Endometrial microvascular endothelial cells (primary cell): ENCODE data around the gene PWWP2B. TPM values are rescaled to one million over a fixed set of nuclear protein-coding genes. Genes with fewer than 3 reads are reported as not detected.

Source experiments
- in situ Hi-C: cut with HindIII; loops from 2 replicates; pipeline ENCODE4 v1.10.0; 2017; ENCODE audit warnings: low sequenced_read_pairs, low pct_unique_long_range_greater_than_20kb; ENCODE audit errors: inconsistent ontology term
- total RNA-seq: library from RNA; depleted of rRNA; stranded (reverse); fragments of >200 nt; gene quantifications from one replicate; pipeline ENCODE4 v1.2.3, GENCODE V29; 2015; ENCODE audit errors: inconsistent ontology term

The PWWP2B gene
- total RNA-seq, 1 donor from 2014 or later = 4.9 TPM

- in situ Hi-C loops = no loop called here
Observed at GRCh38 chr10:132436861-132437410, 39.9 kb downstream of the PWWP2B start.

- in situ Hi-C loops = no loop called here
Observed at GRCh38 chr10:132437541-132437950, 40.5 kb downstream of the PWWP2B start.

- in situ Hi-C loops = no loop called here
Observed at GRCh38 chr10:132438091-132439024, 41.4 kb downstream of the PWWP2B start.

- in situ Hi-C loops = no loop called here
Observed at GRCh38 chr10:132439025-132439388, 42.0 kb downstream of the PWWP2B start.

GRCh38 chr10:132439424-132440163, 42.6 kb downstream of the PWWP2B start:
- in situ Hi-C loops = no loop called here

DNA sequence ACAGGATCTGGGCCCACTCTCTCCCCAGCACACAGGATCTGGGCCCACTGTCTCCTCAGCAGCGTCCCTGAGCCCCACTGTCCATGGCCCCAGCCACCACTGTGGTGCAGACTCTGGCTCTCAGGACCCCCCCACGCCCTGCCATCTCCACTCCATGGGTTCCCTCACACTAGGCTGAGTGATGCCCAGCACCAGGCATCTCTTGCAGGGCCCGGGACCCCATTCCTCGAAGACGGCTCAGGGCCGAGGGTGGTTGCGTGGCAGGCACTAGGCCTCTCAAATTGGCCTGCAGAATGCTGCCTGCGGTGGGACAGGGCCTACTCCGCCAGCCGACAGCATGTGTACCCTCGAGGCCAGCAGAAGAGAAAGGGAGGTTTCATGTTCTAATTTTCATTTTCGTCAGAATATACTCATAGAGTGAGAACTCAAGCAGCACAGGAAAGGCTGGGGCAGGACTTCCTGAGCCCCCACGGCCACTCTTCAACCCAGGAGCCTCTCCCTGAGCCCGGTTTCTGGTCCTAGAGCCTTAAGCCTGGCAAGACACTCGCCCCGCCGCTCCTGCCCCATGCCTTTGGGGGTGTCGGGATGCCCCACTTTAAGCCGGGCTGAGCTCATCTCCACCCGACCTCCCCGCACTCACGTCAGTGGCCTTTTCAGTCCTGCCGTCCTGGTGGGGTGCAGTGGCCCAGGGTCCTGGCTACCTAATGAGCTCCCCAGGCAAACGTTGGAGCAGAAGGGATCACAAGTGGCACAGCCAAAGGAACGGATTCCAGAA, 44.0 kb downstream of the PWWP2B start:
- in situ Hi-C loops = no loop called here

- in situ Hi-C loops = no loop called here
Observed at GRCh38 chr10:132441818-132442524, 45.0 kb downstream of the PWWP2B start.

DNA sequence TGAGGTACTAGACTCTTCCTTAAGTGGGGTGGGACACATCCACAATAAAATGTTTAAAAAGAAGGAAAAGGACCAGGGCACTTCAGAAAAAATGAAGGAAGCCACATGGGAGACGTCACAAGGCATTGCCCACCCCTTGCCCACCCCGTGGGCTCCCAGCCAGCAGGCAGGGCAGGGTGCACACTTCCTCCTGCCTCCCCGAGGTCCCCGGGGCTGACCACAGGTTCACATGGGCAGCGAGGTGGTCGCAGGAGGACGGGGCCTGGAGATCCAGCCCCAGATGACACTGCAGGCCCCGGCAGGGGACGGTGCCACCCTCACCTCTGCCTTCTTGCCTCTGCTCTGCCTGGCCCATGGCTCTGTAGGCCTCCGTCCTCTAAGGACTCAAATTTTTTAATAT, 45.6 kb downstream of the PWWP2B start:
- in situ Hi-C loops = no loop called here

- in situ Hi-C loops = no loop called here
Observed at GRCh38 chr10:132443605-132443982, 46.6 kb downstream of the PWWP2B start.

- in situ Hi-C loops = no loop called here
Observed at GRCh38 chr10:132443983-132444876, 47.2 kb downstream of the PWWP2B start.

GRCh38 chr10:132444877-132445351, 47.9 kb downstream of the PWWP2B start:
- in situ Hi-C loops = no loop called here

DNA sequence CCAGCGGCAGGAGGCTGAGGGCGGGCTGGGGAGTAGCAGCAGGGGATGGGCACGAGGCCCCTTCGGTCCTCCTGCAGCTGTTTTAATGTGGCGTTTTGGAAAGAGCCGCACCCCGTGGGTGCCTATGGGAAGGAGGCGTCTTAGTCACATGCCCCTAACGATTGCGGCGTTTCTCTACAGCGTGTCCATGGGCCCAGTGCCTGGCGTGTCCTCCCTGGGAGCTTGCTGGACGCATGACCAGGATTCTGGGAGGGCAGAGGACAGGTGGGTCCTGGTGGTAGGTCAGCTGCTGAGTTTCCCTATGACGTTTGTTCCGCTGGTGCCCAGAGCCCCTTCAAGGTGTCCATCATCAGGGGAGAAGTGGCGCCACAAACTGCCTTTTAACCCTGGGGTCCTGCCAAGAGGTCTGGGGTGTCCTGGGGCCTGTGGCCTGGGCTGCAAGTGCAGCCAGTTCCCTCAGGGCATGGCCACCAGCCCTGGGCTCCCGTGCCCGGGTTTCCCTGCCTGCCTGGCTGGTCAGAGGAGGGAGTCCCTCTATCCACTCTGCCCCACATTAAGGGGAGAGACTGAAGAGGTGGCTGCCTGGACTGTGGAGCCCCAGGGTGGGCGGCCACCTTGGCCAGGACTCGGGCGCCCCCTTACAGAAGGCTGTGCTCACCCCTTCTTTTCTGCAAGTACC, 48.7 kb downstream of the PWWP2B start:
- in situ Hi-C loops = no loop called here

DNA sequence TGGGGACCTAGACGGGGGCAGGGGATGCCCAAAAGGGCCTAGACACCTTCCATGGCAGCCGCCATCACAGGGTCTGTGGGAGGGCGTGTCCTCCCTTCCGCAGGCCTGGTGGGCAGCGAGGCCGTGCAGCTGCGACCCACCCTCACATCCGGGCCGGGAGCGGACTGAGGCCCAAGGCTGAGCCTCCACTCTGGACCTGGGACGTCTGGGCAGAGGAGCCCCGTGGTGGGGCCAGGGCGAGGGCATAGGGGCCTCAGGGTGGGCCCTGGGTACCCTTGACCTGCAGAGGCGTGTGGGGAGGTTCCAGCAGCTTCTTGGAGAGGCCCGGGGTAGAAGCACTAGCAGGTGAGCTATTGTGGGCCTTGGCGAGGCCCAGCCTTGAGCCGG, 49.2 kb downstream of the PWWP2B start:
- in situ Hi-C loops = no loop called here

DNA sequence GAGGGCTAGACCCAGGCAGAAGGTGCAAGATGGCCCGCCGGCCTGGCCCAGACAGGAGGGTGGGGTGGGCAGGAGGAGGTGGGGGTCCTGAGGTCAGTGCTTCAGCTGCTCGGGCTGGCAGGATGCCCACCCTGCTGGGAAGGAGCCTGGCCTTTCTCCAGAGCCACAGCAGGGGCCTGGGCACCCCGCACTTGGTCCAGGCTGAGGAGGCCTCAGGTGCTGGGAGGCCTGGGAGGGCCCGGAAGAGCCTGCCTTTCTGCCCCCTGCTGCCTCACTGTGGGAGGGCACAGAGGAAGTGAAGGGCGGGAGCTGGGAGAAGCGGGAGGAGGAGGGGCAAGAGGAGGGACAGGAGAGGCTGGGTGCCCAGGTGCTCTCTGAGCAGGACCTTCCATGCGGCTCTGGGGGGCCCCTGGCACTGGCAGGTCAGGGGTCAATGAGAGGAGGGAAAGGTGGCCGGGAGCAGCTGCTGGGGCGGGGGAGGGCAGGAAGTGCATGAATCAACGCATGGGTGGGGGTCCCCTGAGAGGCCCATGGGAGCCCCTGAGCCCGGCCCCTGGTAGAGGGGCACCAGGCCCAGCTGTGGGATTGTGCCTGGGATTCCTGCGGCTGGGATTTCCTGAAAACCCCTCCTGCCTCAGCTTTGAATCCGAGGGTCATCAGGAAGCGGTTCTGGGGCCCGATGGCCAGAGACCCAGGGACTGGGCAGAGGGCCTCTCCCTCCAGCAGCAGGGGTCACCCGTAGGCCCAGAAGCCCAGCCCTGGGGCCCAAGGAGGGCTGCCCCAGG, 49.9 kb downstream of the PWWP2B start:
- in situ Hi-C loops = no loop called here

DNA sequence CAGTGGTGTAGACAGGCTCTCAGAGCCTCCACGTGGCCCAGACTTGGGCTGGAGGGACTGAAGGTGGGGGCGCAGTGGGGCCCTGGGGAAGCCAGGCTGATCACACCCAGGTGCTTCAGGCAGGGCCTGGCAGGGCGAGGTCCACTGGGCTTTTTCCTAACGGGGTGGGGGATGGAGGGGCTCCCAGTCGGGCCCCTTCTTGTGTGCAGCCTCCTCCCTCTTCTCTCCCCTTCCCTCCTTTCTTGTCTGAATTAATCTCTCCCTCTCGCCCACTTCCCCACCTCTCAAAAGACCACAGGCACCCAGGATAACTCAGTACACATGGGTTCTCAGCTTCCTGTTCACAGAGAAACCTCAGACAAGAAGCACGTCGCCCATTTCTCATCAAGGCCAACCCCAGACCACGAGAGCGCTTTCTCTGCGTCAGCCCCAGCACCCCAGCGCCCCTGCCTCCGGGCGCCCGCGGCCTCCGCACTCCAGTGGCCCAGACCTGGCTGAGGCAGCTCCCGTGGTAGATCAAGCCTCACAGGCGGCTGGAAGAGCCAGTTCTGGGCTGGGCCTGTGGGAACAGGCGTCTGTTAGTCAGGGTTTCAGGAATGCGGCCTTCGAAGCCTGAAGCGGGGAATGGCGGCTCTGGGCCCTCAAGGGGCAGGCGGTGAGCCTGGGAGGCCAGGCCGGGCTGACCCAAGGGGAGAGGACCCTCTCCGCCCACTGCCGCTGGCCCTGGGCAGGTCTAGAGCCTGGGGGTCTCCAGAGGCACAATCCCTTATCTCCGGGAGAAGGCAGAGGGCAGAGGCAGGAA, 50.6 kb downstream of the PWWP2B start:
- in situ Hi-C loops = no loop called here
